HepG2 (cell line): ENCODE measurements around the gene MUCL3. TPM values are rescaled to one million over a fixed set of nuclear protein-coding genes. Genes with fewer than 3 reads are reported as not detected.
A peak's percentile ranks its signal among the peaks of the same experiment; 100 is the strongest.

Experiments
- ATF7 ChIP-seq, 2 experiments: fragments of 450-650 bp in 1 of 2; sonication (generic) in 1 of 2; formaldehyde crosslinking in 1 of 2; IDR thresholded peaks; 2 replicates each; pipeline versions ENCODE4 v1.4.0 to v1.6.1; 2016 to 2020; ENCODE audit warnings: antibody characterized with exemption in 1 of 2, mild to moderate bottlenecking in 1 of 2, missing genetic modification reagents in 1 of 2
- CC2D1A ChIP-seq: sonication (generic); formaldehyde crosslinking; IDR thresholded peaks from 2 replicates; pipeline ENCODE4 v1.8.1; 2023; ENCODE audit warnings: mild to moderate bottlenecking, missing genetic modification reagents
- HMG20A ChIP-seq: IDR thresholded peaks from 2 replicates; pipeline ENCODE4 v1.6.1; 2016; ENCODE audit warnings: borderline replicate concordance
- MLLT10 ChIP-seq: sonication (generic); formaldehyde crosslinking; IDR thresholded peaks from 2 replicates; pipeline ENCODE4 v1.4.0; 2020; ENCODE audit warnings: missing genetic modification reagents
- ZBTB7B ChIP-seq: sonication (generic); formaldehyde crosslinking; IDR thresholded peaks from 2 replicates; pipeline ENCODE4 v1.4.0; 2020; ENCODE audit warnings: missing genetic modification reagents
- ZUFSP ChIP-seq: sonication (generic); formaldehyde crosslinking; IDR thresholded peaks from 2 replicates; pipeline ENCODE4 v1.9.0; 2021; ENCODE audit warnings: missing genetic modification reagents, mild to moderate bottlenecking, borderline replicate concordance
- polyA plus RNA-seq, 8 experiments: library from polyadenylated mRNA; depleted of rRNA in 3 of 8; stranded (reverse) in 7 of 8; unstranded in 1 of 8; fragments of >200 nt; fragmentation: Illumina TruSeq in 4 of 8; extraction: Trizol in 4 of 8; gene quantifications; 2 replicates each; pipeline versions ENCODE4 v1.2.1 to v1.2.3, GENCODE V29; 2011 to 2016; ENCODE audit warnings: low read depth in 4 of 8, missing spikeins in 1 of 8, mixed read lengths in 1 of 8; ENCODE audit not compliant: insufficient read depth in 1 of 8
- total RNA-seq, 5 experiments: library from RNA; depleted of rRNA; stranded (reverse); fragments of >200 nt; fragmentation: Illumina TruSeq; extraction: Trizol; gene quantifications; 2 replicates each; pipeline ENCODE4 v1.2.3, GENCODE V29; 2016; ENCODE audit warnings: low read depth in 1 of 5
- TF ChIP-seq, protein P1 (sequence below): sonication (generic); formaldehyde crosslinking; IDR thresholded peaks from 2 replicates; pipeline ENCODE4 v1.4.0; 2020; ENCODE audit warnings: mild to moderate bottlenecking, missing genetic modification reagents
- TF ChIP-seq, protein P2 (sequence below), 2 experiments: fragments of 450-650 bp in 1 of 2; sonication (generic) in 1 of 2; formaldehyde crosslinking; IDR thresholded peaks; 2 replicates each; pipeline versions ENCODE4 v1.5.0 to v1.8.0; 2020 to 2022; ENCODE audit warnings: mild to moderate bottlenecking in 1 of 2, missing genetic modification reagents in 1 of 2
- TF ChIP-seq, protein P3 (sequence below): sonication (generic); formaldehyde crosslinking; IDR thresholded peaks from 2 replicates; pipeline ENCODE4 v1.4.0; 2020; ENCODE audit warnings: missing genetic modification reagents, borderline replicate concordance
- TF ChIP-seq, protein P4 (sequence below): sonication (generic); formaldehyde crosslinking; conservative IDR thresholded peaks from 2 replicates; pipeline ENCODE4 v1.4.0; 2020; ENCODE audit warnings: missing genetic modification reagents

MUCL3 gene
- total and polyA plus RNA-seq, 2 of the 13 experiments (the other 11 are each of a cell fraction or from before 2014, with no cell fraction given): not detected

DNA sequence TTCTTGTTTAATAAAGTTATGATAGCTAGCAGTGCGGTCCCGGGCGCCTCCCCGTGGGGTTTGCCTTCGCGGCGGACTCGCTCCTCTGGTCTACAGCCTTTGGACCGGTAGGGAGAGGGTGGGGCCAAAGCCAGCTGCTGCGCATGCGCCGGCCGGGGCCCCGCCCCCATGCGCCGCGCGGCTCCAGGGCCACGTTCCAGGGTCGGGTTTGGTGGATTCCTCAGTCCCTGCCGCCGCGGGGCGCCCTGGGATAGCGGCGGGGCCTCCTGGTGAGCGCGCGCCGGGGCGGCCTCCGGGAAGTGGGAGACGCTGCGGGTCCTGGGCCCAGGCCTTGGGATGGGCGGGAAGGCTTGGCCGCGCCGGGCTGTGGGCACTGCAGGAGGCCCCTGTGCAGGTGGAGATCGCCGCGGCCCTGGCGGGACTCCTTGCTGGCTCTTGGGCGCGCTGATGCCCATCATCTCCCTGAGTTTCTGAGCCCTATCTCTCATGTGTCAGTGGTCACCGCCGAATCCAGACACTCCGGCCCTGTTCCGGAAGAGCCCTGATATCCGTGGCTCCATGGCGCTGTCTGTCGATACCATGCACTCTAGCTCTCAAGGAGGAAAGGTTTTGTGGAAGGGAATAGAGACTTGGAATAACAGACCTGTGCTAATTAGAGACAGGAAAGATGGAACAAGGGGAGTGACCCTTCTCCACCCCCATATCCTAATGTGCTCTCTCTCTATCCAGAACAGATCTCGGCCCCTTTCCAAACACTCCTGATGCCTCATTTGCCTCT lies 26.5 kb upstream of the MUCL3 start, which contains the start of gene VARS2 (continued):
- TF ChIP-seq, protein P1, sequence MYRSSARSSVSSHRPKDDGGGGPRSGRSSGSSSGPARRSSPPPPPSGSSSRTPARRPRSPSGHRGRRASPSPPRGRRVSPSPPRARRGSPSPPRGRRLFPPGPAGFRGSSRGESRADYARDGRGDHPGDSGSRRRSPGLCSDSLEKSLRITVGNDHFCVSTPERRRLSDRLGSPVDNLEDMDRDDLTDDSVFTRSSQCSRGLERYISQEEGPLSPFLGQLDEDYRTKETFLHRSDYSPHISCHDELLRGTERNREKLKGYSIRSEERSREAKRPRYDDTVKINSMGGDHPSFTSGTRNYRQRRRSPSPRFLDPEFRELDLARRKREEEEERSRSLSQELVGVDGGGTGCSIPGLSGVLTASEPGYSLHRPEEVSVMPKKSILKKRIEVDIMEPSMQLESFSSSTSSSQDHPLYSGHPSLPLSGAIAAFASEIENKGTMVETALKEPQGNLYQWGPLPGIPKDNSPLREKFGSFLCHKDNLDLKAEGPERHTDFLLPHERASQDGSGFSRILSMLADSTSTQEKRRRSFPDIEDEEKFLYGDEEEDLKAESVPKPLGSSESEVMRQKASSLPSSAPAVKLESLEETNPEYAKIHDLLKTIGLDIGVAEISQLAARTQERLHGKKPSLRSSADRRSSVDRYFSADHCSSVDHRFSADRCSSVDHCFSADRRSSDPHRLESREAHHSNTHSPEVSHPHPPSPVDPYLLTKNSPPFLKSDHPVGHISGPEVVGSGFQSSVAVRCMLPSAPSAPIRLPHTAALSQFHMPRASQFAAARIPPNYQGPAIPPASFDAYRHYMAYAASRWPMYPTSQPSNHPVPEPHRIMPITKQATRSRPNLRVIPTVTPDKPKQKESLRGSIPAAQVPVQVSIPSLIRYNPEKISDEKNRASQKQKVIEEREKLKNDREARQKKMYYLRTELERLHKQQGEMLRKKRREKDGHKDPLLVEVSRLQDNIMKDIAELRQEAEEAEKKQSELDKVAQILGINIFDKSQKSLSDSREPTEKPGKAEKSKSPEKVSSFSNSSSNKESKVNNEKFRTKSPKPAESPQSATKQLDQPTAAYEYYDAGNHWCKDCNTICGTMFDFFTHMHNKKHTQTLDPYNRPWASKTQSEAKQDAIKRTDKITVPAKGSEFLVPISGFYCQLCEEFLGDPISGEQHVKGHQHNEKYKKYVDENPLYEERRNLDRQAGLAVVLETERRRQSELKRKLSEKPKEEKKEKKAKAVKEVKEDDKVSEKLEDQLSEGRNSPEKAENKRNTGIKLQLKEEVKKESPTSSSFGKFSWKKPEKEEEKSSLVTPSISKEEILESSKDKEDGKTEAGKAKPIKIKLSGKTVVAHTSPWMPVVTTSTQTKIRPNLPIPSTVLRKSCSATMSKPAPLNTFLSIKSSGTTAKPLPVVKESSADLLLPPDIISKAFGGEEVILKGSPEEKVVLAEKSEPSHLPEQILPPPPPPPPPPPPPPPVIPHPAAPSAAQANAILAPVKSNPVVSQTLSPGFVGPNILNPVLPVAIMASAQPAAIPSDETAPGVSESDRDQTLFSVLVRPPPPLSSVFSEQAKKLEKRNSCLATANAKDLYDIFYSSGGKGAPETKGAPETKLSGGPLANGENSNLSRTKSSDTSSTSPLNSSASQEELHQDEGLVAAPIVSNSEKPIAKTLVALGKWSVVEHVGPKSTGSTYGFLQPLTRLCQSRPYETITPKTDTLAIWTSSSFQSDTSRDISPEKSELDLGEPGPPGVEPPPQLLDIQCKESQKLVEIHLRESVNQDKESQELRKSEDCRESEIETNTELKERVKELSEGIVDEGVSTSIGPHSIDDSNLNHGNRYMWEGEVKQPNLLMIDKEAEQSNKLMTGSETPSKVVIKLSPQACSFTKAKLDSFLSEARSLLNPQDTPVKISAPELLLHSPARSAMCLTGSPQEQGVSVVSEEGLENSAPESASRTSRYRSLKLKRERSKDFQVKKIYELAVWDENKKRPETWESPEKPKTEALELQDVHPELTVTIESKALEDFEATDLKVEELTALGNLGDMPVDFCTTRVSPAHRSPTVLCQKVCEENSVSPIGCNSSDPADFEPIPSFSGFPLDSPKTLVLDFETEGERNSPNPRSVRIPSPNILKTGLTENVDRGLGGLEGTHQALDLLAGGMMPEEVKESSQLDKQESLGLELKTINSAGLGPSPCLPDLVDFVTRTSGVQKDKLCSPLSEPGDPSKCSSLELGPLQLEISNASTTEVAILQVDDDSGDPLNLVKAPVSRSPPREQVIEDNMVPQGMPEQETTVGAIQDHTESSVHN (CRISPR knock-in tag): no peak
- TF ChIP-seq, protein P2, sequence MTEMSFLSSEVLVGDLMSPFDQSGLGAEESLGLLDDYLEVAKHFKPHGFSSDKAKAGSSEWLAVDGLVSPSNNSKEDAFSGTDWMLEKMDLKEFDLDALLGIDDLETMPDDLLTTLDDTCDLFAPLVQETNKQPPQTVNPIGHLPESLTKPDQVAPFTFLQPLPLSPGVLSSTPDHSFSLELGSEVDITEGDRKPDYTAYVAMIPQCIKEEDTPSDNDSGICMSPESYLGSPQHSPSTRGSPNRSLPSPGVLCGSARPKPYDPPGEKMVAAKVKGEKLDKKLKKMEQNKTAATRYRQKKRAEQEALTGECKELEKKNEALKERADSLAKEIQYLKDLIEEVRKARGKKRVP (CRISPR knock-in tag; IDR thresholded peaks at IDR 0.05): peak in 1 of 2 experiments; percentile 80; a peak in 2 of 4 replicates
- TF ChIP-seq MLLT10 (CRISPR knock-in tag) (no peak), ZUFSP (CRISPR knock-in tag) (no peak), ATF7 (IDR thresholded peaks at IDR 0.05) (no peak), ATF7 (CRISPR knock-in tag; IDR thresholded peaks at IDR 0.05) (no peak), HMG20A (CRISPR knock-in tag) (no peak), CC2D1A (0 out of 2 replicates have a peak, but pooled peaks have one; percentile 21), ZBTB7B (peak; percentile 91)
- TF ChIP-seq, protein P3, sequence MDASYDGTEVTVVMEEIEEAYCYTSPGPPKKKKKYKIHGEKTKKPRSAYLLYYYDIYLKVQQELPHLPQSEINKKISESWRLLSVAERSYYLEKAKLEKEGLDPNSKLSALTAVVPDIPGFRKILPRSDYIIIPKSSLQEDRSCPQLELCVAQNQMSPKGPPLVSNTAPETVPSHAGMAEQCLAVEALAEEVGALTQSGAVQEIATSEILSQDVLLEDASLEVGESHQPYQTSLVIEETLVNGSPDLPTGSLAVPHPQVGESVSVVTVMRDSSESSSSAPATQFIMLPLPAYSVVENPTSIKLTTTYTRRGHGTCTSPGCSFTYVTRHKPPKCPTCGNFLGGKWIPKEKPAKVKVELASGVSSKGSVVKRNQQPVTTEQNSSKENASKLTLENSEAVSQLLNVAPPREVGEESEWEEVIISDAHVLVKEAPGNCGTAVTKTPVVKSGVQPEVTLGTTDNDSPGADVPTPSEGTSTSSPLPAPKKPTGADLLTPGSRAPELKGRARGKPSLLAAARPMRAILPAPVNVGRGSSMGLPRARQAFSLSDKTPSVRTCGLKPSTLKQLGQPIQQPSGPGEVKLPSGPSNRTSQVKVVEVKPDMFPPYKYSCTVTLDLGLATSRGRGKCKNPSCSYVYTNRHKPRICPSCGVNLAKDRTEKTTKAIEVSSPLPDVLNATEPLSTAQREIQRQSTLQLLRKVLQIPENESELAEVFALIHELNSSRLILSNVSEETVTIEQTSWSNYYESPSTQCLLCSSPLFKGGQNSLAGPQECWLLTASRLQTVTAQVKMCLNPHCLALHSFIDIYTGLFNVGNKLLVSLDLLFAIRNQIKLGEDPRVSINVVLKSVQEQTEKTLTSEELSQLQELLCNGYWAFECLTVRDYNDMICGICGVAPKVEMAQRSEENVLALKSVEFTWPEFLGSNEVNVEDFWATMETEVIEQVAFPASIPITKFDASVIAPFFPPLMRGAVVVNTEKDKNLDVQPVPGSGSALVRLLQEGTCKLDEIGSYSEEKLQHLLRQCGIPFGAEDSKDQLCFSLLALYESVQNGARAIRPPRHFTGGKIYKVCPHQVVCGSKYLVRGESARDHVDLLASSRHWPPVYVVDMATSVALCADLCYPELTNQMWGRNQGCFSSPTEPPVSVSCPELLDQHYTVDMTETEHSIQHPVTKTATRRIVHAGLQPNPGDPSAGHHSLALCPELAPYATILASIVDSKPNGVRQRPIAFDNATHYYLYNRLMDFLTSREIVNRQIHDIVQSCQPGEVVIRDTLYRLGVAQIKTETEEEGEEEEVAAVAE (CRISPR knock-in tag): peak; percentile 68
- TF ChIP-seq, protein P4, sequence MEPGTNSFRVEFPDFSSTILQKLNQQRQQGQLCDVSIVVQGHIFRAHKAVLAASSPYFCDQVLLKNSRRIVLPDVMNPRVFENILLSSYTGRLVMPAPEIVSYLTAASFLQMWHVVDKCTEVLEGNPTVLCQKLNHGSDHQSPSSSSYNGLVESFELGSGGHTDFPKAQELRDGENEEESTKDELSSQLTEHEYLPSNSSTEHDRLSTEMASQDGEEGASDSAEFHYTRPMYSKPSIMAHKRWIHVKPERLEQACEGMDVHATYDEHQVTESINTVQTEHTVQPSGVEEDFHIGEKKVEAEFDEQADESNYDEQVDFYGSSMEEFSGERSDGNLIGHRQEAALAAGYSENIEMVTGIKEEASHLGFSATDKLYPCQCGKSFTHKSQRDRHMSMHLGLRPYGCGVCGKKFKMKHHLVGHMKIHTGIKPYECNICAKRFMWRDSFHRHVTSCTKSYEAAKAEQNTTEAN (CRISPR knock-in tag): peak; percentile 85
